IPS DF 4.7 (cell line): ENCODE data around the gene IGSF22.

Source experiments
- DNase-seq: peaks from one replicate; pipeline ENCODE4 v3.0.0-alpha.2; 2013; ENCODE audit warnings: low spot score; ENCODE audit errors: extremely low read depth

Gene IGSF22

GRCh38 chr11:18713646-18714442 lies 12.1 kb downstream of the IGSF22 start:
- DNase-seq: no peak

- DNase-seq: no peak
Observed at GRCh38 chr11:18710545-18710944, 15.4 kb downstream of the IGSF22 start.

- no peak for DNase-seq
Observed at GRCh38 chr11:18709414-18709813, 16.6 kb downstream of the IGSF22 start.

GRCh38 chr11:18707811-18708340 lies 18.1 kb downstream of the IGSF22 start:
- no peak for DNase-seq

GRCh38 chr11:18706330-18707243 lies 19.4 kb downstream of the IGSF22 start:
- DNase-seq: no peak

- DNase-seq: no peak
Observed at GRCh38 chr11:18705651-18706281, 20.2 kb downstream of the IGSF22 start.

- DNase-seq: no peak
Observed at GRCh38 chr11:18704698-18705097, 21.3 kb downstream of the IGSF22 start.

GRCh38 chr11:18704045-18704645 lies 21.8 kb downstream of the IGSF22 start:
- no peak for DNase-seq

GRCh38 chr11:18703001-18703763 lies 22.8 kb downstream of the IGSF22 start:
- no peak for DNase-seq

GRCh38 chr11:18701614-18702216 lies 24.3 kb downstream of the IGSF22 start:
- no peak for DNase-seq

GRCh38 chr11:18700872-18701271 lies 25.1 kb downstream of the IGSF22 start:
- no peak for DNase-seq

GRCh38 chr11:18700375-18700774 lies 25.6 kb downstream of the IGSF22 start:
- DNase-seq: no peak

GRCh38 chr11:18699848-18700261 lies 26.1 kb downstream of the IGSF22 start:
- no peak for DNase-seq

- DNase-seq: no peak
Observed at GRCh38 chr11:18699269-18699596, 26.8 kb downstream of the IGSF22 start.

- DNase-seq: no peak
Observed at GRCh38 chr11:18698341-18699268, 27.4 kb downstream of the IGSF22 start, which contains the start of gene TMEM86A. Gene TMEM86A, plus strand, starts transcription at chr11:18698779. Its CDS starts 108 bp downstream, at chr11:18698887.

- no peak for DNase-seq
Observed at GRCh38 chr11:18697576-18697975, 28.4 kb downstream of the IGSF22 start.

GRCh38 chr11:18696638-18697225 lies 29.3 kb downstream of the IGSF22 start:
- DNase-seq: no peak

- no peak for DNase-seq
Observed at GRCh38 chr11:18692941-18693760, 32.8 kb downstream of the IGSF22 start.
